Measurements from ENCODE around the gene TMEM167B. TPM values are rescaled to one million over a fixed set of nuclear protein-coding genes. Genes with fewer than 3 reads are reported as not detected.

Gene TMEM167B
- total RNA-seq, 4 donors from 2014 or later, result 13.5 to 28.2 (median 19.5) TPM

DNA sequence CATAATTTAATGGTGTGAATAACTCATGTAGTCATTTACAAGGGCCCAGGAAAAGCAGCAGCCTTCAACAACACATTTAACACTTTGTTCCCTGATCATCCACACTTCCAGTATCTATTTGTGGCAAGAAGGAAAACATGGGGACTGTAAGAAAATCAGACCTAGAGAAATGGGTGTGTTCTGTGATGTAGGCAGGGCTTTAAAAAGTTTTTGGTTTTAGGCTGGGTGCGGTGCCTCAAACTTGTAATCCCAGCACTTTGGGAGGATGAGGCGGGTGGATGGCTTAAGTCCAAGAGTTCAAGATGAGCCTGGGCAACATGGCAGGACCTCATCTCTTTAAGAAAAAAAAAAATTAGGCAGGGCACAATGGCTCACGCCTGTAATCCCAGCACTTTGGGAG is 34.5 kb upstream of the TMEM167B start:
- Histone ChIP-seq H3K27ac (no peak overlapping the region), H3K4me1 (no peaks in the 10 kb centered on the region), H3K36me3 (no peaks in the 10 kb centered on the region), H3K27me3 (no peaks in the 10 kb centered on the region), H3K9me3 (no peaks in the 10 kb centered on the region), H3K4me3 (no peak overlapping the region)
- TF ChIP-seq EP300 (IDR thresholded peaks at IDR 0.05), result no peak
- WGBS, 2 donors, result 87 to 90% methylated on average over 3 of the region's 3 CpGs
- DNase-seq (ENCODE audit: low spot score in 2 of 2), result no peak

- Histone ChIP-seq H3K4me3 (no peak overlapping the region), H3K27me3 (no peaks in the 10 kb centered on the region), H3K9me3 (no peaks in the 10 kb centered on the region), H3K27ac (no peak overlapping the region), H3K4me1 (no peaks in the 10 kb centered on the region), H3K36me3 (peaks cover 0 to 20% (median 0%) of the 10 kb centered on the region in 3 donors)
- DNase-seq (ENCODE audit: low spot score in 2 of 2), result no peak
- TF ChIP-seq EP300 (IDR thresholded peaks at IDR 0.05) (no peak), POLR2A (IDR thresholded peaks at IDR 0.05) (no peak), CTCF (IDR thresholded peaks at IDR 0.05) (no peak)
These were observed 31.5 kb upstream of the TMEM167B start for GRCh38 chr1:109059026-109059425.

GRCh38 chr1:109060707-109061106 is 29.9 kb upstream of the TMEM167B start:
- Histone ChIP-seq H3K27me3 (no peaks in the 10 kb centered on the region), H3K36me3 (peaks cover 0 to 37% (median 0%) of the 10 kb centered on the region in 3 donors), H3K27ac (no peak overlapping the region), H3K4me1 (no peaks in the 10 kb centered on the region), H3K4me3 (no peak overlapping the region), H3K9me3 (no peaks in the 10 kb centered on the region)
- 83 to 86% methylated on average over 7 of the region's 7 CpGs for WGBS, 2 donors
- no peak for DNase-seq (ENCODE audit: low spot score in 2 of 2)
- TF ChIP-seq EP300 (IDR thresholded peaks at IDR 0.05), result no peak
- TF ChIP-seq POLR2A (IDR thresholded peaks at IDR 0.05), result no peak
- TF ChIP-seq CTCF (IDR thresholded peaks at IDR 0.05), result no peak

DNA sequence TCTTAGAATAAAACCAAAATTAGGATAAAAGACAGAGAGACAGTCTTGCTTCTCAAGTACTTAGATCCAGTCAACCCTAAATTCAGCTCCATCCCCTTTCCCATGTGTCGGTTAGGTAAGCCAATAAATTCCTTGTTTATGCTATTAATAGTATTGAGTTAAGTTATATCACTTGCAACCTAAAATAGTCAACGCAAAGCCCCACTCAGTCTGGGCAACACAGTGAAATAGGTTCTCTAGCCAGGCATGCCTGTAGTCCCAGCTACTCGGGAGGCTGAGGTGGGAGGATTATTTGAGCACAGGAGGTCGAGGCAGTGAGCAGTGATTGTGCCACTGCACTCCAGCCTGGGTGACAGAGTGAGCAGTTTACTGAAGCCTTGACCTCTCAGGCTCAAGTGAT is 29.4 kb upstream of the TMEM167B start:
- no peaks in the 10 kb centered on the region for H3K27me3 ChIP-seq
- DNase-seq (ENCODE audit: low spot score in 2 of 2), result no peak
- no peak overlapping the region for H3K27ac ChIP-seq
- no peak for TF ChIP-seq CTCF (IDR thresholded peaks at IDR 0.05)
- no peak for TF ChIP-seq POLR2A (IDR thresholded peaks at IDR 0.05)
- no peak for TF ChIP-seq EP300 (IDR thresholded peaks at IDR 0.05)
- WGBS, 2 donors, result 84 to 86% methylated on average over 4 of the region's 4 CpGs
- H3K36me3 ChIP-seq, result peaks cover 0 to 42% (median 0%) of the 10 kb centered on the region in 3 donors
- H3K9me3 ChIP-seq, result no peaks in the 10 kb centered on the region
- no peaks in the 10 kb centered on the region for H3K4me1 ChIP-seq
- H3K4me3 ChIP-seq, result no peak overlapping the region

DNA sequence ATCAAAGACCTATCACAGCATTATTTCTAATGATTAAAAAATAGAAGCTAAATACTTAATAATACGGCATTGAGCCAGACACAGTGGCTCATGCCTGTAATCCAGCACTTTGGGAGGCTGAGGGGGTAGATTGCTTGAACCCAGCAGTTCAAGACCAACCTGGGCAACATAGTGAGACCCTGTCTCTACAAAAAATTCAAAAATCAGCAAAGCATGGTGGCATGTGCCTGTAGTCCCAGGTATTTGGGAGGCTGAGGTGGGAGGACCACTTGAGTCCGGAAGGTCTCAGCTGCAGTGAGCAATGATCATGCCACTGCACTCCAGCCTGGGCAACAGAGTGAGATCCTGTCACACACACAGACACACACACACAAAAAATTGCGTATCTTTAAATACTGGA is 25.4 kb upstream of the TMEM167B start:
- TF ChIP-seq EP300 (IDR thresholded peaks at IDR 0.05), result no peak
- TF ChIP-seq POLR2A (IDR thresholded peaks at IDR 0.05), result no peak
- TF ChIP-seq CTCF (IDR thresholded peaks at IDR 0.05), result no peak
- DNase-seq (ENCODE audit: low spot score in 2 of 2), result no peak
- Histone ChIP-seq H3K4me1 (no peaks in the 10 kb centered on the region), H3K9me3 (no peaks in the 10 kb centered on the region), H3K36me3 (peaks cover 0 to 68% (median 0%) of the 10 kb centered on the region in 3 donors), H3K27ac (no peak overlapping the region), H3K4me3 (no peak overlapping the region), H3K27me3 (no peaks in the 10 kb centered on the region)
- WGBS, 2 donors, result 93 to 95% methylated on average over 3 of the region's 3 CpGs

DNA sequence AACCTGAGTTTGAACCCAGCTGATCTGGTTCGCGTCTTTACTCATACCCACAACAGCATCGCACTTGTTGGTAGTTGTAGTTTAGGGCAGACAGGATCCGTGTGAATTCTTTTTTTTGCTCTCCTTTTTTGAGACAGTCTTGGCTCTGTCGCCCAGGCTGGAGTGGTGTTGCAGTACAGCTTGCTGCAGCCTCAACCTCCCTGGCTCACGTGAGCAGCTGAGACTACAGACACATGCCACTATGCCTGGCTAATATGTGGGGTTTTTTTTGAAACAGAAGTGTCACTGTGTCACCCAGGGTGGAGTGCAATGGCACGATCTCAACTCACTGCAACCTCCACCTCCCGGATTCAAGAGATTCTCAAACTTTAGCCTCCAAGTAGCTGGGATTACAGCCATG is 22.7 kb upstream of the TMEM167B start:
- TF ChIP-seq EP300 (IDR thresholded peaks at IDR 0.05) (no peak), POLR2A (IDR thresholded peaks at IDR 0.05) (no peak), CTCF (IDR thresholded peaks at IDR 0.05) (no peak)
- no peaks in the 10 kb centered on the region for H3K9me3 ChIP-seq
- no peak overlapping the region for H3K27ac ChIP-seq
- 86% methylated on average over 8 of the region's 8 CpGs for WGBS, 2 donors
- no peak for DNase-seq (ENCODE audit: low spot score in 2 of 2)
- H3K36me3 ChIP-seq, result peaks cover 0 to 79% (median 0%) of the 10 kb centered on the region in 3 donors
- H3K4me3 ChIP-seq, result no peak overlapping the region
- H3K4me1 ChIP-seq, result peaks cover 0 to 5% (median 0%) of the 10 kb centered on the region in 4 donors
- H3K27me3 ChIP-seq, result no peaks in the 10 kb centered on the region

Data from tibial nerve (tissue), 4 donors.